NCI-H146 treated with DMSO at 0.1 percent for 48 hours (cell line): ENCODE data around the gene FBN1.

Experiments
- DNase-seq: peaks from one replicate; lab custom pipeline; 2025; ENCODE audit not compliant: unreplicated experiment; lab: John Stamatoyannopoulos, UW

The FBN1 gene

DNA sequence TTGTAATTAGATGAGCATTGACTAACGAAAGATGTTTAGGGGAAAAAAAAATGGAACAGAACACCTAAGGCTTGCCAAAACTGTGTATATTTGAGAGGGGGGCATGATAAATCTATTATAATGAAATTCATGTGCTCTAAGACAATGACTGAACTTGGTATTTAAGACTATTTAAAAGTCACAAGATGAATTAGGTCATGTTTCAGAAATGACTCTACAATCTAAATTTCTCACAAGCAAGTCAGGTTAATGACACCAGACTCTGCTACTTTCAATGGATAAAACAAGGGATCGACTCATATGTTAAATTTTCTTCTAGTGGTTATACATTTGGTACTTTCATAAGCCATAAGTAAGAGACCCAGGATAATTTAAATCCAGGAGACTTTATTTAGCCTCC is 235.9 kb downstream of the FBN1 start:
- DNase-seq = no peak

DNA sequence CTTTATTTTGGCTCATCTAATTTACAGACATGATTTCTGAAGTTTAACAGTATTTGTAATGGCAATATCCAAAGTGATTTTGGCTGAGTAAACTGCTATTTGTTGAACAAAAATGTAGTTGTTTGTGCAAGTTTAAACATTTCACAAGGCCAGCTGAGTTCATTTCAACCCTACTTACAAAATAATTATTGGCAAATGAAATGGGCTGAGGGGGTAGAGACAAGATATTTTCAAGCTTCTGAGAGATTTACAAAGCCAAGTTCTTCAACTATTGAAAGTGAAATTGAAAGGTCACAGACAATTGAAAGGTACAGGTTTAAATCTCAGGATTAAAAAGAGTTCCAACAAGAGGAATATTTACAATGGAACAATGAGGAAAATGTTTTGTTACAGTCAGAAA is 237.2 kb downstream of the FBN1 start:
- no peak for DNase-seq

DNA sequence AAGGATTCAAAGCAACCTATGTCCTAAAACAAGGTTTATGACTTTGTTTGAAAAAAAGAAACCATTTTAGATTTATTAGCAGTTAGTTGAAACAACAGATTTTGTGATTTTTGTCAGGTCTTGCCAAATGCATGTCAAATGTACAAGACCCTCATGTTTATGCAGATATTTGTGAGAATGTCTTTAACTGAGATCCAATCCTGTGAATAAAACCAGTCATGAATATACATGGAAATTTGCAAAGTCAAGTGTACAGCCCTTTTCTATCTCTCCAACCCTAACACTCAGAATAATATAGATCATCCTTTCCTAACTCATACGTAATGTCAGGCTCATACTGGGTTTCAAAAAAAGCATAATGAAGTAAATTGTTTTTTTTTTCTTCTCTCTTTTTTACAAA is 237.9 kb downstream of the FBN1 start:
- DNase-seq = no peak

- DNase-seq = no peak
These were observed 238.6 kb downstream of the FBN1 start for GRCh38 chr15:48406911-48407310.

DNA sequence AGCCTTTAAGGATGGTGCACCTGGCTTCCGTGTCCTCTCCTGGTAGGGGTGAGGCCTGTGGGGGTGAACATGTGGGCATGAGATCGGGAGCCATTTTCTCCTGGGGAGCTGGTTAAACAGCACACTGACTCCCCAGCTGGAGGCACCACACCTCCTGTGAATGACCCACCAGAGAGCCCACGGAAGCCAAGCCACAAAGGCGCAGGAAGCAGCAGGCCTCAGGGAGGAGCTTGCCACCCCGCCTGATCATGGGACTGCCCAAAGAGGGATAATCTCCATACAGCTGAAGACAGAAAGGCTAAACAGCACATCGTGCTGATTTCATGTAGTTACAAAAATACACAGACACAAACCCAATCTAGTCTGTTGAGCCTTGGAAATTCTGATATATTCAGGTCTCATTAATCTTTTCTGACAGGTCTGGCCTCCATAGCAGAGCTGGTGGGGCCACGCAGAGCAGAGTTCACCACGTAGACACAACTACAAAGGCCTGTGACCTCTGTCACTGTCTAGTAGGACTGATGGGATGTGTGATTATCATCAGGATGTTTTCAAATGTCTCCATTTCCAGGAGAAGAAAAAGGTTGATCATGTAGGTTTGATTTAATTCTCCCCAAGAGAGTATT is 239.1 kb downstream of the FBN1 start:
- peak; percentile 42 for DNase-seq

DNA sequence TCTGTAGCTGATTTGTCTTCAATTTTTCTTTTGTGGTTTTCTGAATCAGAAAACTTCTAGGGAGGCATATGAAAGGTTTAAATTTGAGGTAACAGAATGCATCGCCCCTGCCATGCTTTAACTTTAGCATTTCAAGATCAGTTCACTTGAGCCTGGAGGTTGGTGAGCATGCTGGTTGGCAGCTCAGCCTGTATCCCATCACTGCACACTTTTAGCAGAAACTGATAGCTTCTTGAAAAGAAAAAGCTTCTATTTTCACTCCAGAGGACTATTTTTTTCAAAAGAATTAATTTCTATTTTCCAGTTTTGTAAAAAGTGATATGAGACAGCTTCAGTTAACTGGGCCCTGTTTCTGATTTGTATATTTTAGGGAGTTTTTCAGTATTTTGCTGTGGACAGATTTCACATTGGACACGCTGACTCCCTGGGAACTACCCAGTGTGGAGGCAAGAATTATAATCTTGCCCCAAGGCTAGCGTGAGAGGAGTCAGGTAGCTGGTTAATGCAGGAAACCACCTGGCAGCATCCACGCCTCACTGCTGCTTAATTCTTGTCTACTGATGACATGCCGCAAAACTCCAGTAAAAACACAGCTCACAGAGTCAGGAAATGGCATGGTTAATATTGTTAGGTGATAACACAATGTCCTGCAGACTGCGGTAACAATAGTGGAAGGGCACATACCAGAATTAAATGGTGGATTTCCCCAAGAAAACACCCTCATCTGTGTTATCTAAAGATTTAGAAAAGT is 242.9 kb downstream of the FBN1 start:
- no peak for DNase-seq

- DNase-seq = no peak
These were observed 245.4 kb downstream of the FBN1 start for GRCh38 chr15:48400086-48400485.

DNA sequence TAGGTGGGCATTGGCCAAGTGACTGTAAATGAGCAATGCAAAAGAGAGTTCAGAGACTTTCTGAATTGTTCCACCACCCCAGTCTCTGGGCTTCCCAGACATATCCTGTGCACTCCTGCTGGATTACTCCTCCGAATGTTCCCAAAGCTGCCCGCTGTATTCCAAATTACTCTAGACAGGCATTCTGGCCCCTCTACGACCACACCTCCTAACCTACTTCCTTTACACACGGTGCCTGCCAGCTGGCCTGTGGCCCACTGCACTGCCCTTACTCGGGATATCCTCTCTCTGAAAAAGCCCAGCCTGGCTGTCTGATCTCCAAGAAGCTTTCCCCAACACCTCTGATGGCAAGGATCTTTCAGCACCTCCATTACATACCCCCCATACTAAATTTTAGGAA is 247.7 kb downstream of the FBN1 start:
- no peak for DNase-seq

DNA sequence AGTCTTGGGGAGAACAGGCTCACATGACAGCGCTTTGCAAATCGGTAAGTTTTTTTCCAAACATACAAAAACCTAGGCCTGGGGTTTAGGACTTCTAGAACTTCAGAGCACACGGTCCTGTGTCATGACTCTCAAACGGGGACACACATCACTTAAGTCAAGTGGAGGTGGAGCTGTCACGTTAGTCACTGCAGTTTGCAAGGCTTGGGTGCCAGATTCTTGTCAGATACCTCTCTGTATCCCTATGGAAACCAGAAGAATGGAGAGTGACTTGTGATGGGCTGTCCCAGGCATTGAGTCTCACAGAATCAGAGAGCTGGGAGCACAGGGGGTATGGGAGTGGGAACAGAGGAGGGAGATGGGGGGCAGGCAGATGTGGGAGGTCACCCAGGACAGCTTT is 249.5 kb downstream of the FBN1 start:
- no peak for DNase-seq

- no peak for DNase-seq
These were observed 249.9 kb downstream of the FBN1 start for GRCh38 chr15:48395521-48396011.

- no peak for DNase-seq
These were observed 250.5 kb downstream of the FBN1 start for GRCh38 chr15:48394970-48395369.

GRCh38 chr15:48393645-48394506 is 251.6 kb downstream of the FBN1 start:
- DNase-seq = no peak

GRCh38 chr15:48392356-48392755 is 253.2 kb downstream of the FBN1 start:
- DNase-seq = no peak

DNA sequence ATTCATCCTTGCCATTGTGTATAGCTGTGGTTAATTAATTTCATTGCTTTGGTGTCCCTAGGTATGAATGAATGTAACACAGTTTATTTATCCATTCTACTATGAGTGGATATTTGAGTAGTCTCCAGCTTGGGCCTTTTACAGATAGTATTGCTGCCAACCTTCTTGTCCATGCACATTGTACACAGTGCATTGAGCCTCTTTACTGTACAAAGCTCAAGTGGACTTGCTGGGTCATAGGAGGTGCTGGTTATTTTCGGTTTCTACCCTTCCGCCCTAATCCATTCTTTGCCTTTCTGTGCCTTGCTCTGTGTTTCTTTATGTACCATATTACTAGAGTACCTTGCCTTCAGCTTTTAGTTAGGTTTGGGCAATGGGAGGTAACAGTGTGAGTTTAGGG is 253.6 kb downstream of the FBN1 start:
- no peak for DNase-seq

- no peak for DNase-seq
These were observed 255.8 kb downstream of the FBN1 start for GRCh38 chr15:48389691-48390143.

DNA sequence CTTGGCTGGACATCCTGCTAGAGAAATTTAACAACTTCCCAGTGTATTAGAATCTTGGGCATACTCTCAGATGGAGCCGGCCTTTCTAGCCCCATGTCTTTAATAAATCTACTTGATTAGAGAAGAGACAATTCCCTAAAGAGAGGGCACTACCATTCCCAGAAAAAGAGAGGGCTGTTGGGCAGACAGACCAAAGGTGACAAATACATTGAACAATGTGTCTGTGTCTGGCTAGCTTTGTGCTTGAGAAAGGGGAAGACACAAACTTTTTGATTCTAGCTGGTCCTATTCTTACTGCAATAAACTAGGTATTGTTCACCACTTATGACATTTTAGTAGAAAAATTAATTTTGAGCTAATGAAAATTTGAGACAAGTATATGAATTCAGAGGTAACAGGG is 256.6 kb downstream of the FBN1 start:
- no peak for DNase-seq

- no peak for DNase-seq
These were observed 257.3 kb downstream of the FBN1 start for GRCh38 chr15:48388016-48388851.

- DNase-seq = no peak
These were observed 260.3 kb downstream of the FBN1 start for GRCh38 chr15:48385031-48385830.

- no peak for DNase-seq
These were observed 260.9 kb downstream of the FBN1 start for GRCh38 chr15:48384616-48385015.

DNA sequence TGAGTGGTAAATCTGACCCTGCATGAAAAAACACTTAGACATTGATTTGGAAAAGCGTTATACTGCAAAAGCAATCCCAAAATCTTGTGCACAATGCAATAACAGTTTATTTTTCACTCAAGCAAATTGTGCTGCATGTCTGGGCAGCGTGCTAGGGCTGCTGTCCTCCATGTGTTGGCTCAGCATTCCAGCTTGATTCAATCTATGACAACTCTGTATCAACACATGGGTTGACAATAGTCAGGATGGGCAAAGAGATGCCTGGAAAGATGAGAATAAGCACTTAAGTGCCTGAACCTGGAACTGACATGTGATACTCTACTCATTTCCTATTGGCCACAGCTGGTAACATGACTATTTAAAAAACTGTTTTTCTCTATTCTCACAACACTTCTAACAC is 262.5 kb downstream of the FBN1 start:
- no peak for DNase-seq
